Nephron progenitor cell (in vitro differentiated cells): ENCODE measurements around the gene DYTN.

Experiments
- DNase-seq: peaks from one replicate; pipeline ENCODE4 v3.0.0; 2021
- H3K27ac Mint-ChIP-seq: 2 replicates; pipeline ENCODE4 v1.8.0; 2021; ENCODE audit warnings: mild to moderate bottlenecking, moderate library complexity, mixed read lengths
- H3K27me3 Mint-ChIP-seq: 2 replicates; pipeline ENCODE4 v1.8.0; 2021; ENCODE audit warnings: mild to moderate bottlenecking, low read depth, mixed read lengths; ENCODE audit not compliant: poor library complexity
- H3K36me3 Mint-ChIP-seq: 2 replicates; pipeline ENCODE4 v1.8.0; 2021; ENCODE audit warnings: low read depth, mixed read lengths
- H3K4me1 Mint-ChIP-seq: 2 replicates; pipeline ENCODE4 v1.8.0; 2021; ENCODE audit warnings: mixed read lengths
- H3K4me3 Mint-ChIP-seq: 2 replicates; pipeline ENCODE4 v1.8.0; 2021; ENCODE audit warnings: mild to moderate bottlenecking, moderate library complexity, mixed read lengths
- H3K9me3 Mint-ChIP-seq: 2 replicates; pipeline ENCODE4 v1.8.0; 2021; ENCODE audit warnings: mild to moderate bottlenecking, moderate library complexity, mixed read lengths
- CTCF ChIP-seq: fragments of 200-600 bp; sonication (generic); IDR thresholded peaks from 2 replicates; pipeline ENCODE4 v1.5.0; 2021; ENCODE audit warnings: antibody characterized with exemption

DYTN gene

GRCh38 chr2:206619011-206619410 is 99.2 kb downstream of the DYTN start:
- no peak for TF ChIP-seq CTCF
- Mint-ChIP-seq H3K4me1 (no peaks in the 10 kb centered on the region), H3K27me3 (no peaks in the 10 kb centered on the region), H3K27ac (no peak overlapping the region), H3K4me3 (no peak overlapping the region), H3K9me3 (no peaks in the 10 kb centered on the region), H3K36me3 (no peaks in the 10 kb centered on the region)
- DNase-seq: no peak

DNA sequence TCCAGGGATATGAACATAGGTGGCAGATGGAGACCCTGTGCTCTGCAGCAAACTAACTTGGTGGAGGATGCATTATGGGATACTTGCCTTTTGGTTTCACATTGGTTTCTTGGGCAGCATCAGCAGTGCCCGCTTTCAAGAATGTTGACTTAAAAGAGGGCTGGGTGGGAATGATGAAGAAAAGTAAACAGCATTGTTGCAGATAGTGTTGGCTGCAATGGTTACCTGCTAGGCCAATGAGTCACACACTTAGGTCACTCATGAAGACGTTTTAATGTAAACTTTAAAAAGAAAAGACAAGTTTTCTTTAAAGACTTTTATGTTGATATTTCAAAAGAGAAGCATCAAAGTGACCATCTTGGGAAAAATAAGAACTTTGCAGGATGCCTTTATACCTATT is 102.0 kb downstream of the DYTN start:
- no peak for DNase-seq
- peaks cover 6% of the 10 kb centered on the region for H3K36me3 Mint-ChIP-seq
- H3K27me3 Mint-ChIP-seq: no peaks in the 10 kb centered on the region
- no peak overlapping the region for H3K4me3 Mint-ChIP-seq
- no peak overlapping the region for H3K27ac Mint-ChIP-seq
- TF ChIP-seq CTCF: no peak
- no peaks in the 10 kb centered on the region for H3K4me1 Mint-ChIP-seq
- no peaks in the 10 kb centered on the region for H3K9me3 Mint-ChIP-seq

DNA sequence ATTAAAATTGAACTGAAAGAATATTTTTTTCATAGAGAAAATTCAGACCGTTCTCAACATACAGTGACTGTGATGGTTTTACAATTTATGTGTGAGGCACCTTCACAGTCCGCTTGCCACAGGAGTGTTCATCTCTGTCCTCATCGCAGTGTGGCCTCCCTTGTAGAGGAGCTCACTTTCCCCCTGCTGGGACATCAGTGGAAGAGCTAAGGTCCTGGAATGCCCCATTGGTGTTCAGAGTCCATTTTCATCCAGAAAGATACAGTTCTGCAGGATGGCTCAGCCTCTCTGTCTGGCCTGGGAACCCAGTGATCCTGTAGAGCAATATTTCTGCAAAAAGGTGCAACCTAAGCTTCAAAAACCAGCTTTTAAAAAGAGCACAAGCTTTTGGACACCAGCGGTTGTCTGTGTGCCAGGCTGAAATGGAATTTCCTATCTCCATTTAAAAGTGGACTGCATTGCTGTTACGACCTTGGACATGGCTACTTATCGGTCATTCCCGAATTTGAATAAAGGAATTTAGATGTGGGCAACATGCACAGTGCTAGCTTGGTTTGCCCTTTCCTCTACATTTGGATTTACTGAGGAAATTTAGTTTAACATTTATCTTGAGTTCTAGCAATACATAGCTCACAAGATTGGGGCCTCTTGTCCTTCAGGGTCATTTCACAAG is 102.6 kb downstream of the DYTN start:
- H3K9me3 Mint-ChIP-seq: no peaks in the 10 kb centered on the region
- no peak for DNase-seq
- no peak for TF ChIP-seq CTCF
- H3K36me3 Mint-ChIP-seq: peaks cover 6% of the 10 kb centered on the region
- H3K4me3 Mint-ChIP-seq: no peak overlapping the region
- no peaks in the 10 kb centered on the region for H3K4me1 Mint-ChIP-seq
- H3K27ac Mint-ChIP-seq: no peak overlapping the region
- no peaks in the 10 kb centered on the region for H3K27me3 Mint-ChIP-seq

- no peak overlapping the region for H3K27ac Mint-ChIP-seq
- TF ChIP-seq CTCF: no peak
Observed at GRCh38 chr2:206614811-206615210, 103.4 kb downstream of the DYTN start.

GRCh38 chr2:206611736-206612135 is 106.5 kb downstream of the DYTN start:
- no peak overlapping the region for H3K4me3 Mint-ChIP-seq
- no peaks in the 10 kb centered on the region for H3K27me3 Mint-ChIP-seq
- no peak for DNase-seq
- no peaks in the 10 kb centered on the region for H3K9me3 Mint-ChIP-seq
- H3K4me1 Mint-ChIP-seq: peaks cover 5% of the 10 kb centered on the region
- H3K36me3 Mint-ChIP-seq: peaks cover 6% of the 10 kb centered on the region
- no peak for TF ChIP-seq CTCF
- peak overlapping the region; percentile 73 for H3K27ac Mint-ChIP-seq

More at GRCh38 chr2:206614811-206615210, 103.4 kb downstream of the DYTN start:
- Mint-ChIP-seq H3K4me3 (no peak overlapping the region), H3K4me1 (no peaks in the 10 kb centered on the region), H3K27me3 (no peaks in the 10 kb centered on the region), H3K9me3 (no peaks in the 10 kb centered on the region), H3K36me3 (peaks cover 6% of the 10 kb centered on the region)
- DNase-seq: no peak

GRCh38 chr2:206611191-206611590 is 107.0 kb downstream of the DYTN start:
- Mint-ChIP-seq H3K9me3 (no peaks in the 10 kb centered on the region), H3K4me1 (peaks cover 5% of the 10 kb centered on the region), H3K27ac (no peak overlapping the region), H3K36me3 (peaks cover 6% of the 10 kb centered on the region), H3K27me3 (no peaks in the 10 kb centered on the region), H3K4me3 (no peak overlapping the region)
- no peak for TF ChIP-seq CTCF
- DNase-seq: no peak
